Activated CD4-positive, alpha-beta T cell treated with anti-CD3 and anti-CD28 coated beads for 36 hours (primary cell): ENCODE measurements around the gene RPS21. TPM values are rescaled to one million over a fixed set of nuclear protein-coding genes. Genes with fewer than 3 reads are reported as not detected.

ENCODE experiments used
- ATAC-seq: fragments of 200-7000 bp; cut with Tn5 transposase; one replicate; pipeline ENCODE4 v1.10.0; 2021; ENCODE audit warnings: mild to moderate bottlenecking, moderate library complexity
- CTCF ChIA-PET: fragments of 350-600 bp; sonication (Branson Sonifier 250); formaldehyde crosslinking; loops from one replicate; lab custom pipeline; 2021; ENCODE audit warnings: antibody characterized with exemption; lab: Charles Lee
- POLR2A ChIA-PET: fragments of 350-600 bp; sonication (Branson Sonifier 250); formaldehyde crosslinking; loops from one replicate; lab custom pipeline; 2021; ENCODE audit warnings: antibody characterized with exemption, inconsistent platforms; lab: Charles Lee
- DNase-seq: peaks from one replicate; pipeline ENCODE4 v3.0.0-alpha.2; 2020
- H3K27ac Mint-ChIP-seq: one replicate; pipeline ENCODE4 v1.8.0; 2021; ENCODE audit warnings: mixed read lengths
- H3K27me3 Mint-ChIP-seq: one replicate; pipeline ENCODE4 v1.8.0; 2021; ENCODE audit warnings: mixed read lengths
- H3K36me3 Mint-ChIP-seq: one replicate; pipeline ENCODE4 v1.8.0; 2021; ENCODE audit warnings: low read depth, mixed read lengths
- H3K4me1 Mint-ChIP-seq: one replicate; pipeline ENCODE4 v1.8.0; 2021; ENCODE audit warnings: mixed read lengths
- H3K4me3 Mint-ChIP-seq: one replicate; pipeline ENCODE4 v1.8.0; 2021; ENCODE audit warnings: mild to moderate bottlenecking, moderate library complexity, mixed read lengths
- H3K9me3 Mint-ChIP-seq: one replicate; pipeline ENCODE4 v1.8.0; 2021; ENCODE audit warnings: low read depth, mixed read lengths
- intact Hi-C, 2 experiments: fragments of 100-400 bp; cut with DNase I in 1 of 2; cut with micrococcal nuclease in 1 of 2; formaldehyde crosslinking; loops; one replicate each; pipeline versions ENCODE4 v1.14.2 to v1.15.1; 2022 to 2024; cut with DNase I, micrococcal nuclease
- total RNA-seq, 2 experiments: library from RNA; stranded (reverse); gene quantifications; one replicate each; pipeline ENCODE4 v1.2.3, GENCODE V29; 2021

RPS21 gene
- total RNA-seq, 2 experiments from 2014 or later = 1,051 to 2,439 TPM

DNA sequence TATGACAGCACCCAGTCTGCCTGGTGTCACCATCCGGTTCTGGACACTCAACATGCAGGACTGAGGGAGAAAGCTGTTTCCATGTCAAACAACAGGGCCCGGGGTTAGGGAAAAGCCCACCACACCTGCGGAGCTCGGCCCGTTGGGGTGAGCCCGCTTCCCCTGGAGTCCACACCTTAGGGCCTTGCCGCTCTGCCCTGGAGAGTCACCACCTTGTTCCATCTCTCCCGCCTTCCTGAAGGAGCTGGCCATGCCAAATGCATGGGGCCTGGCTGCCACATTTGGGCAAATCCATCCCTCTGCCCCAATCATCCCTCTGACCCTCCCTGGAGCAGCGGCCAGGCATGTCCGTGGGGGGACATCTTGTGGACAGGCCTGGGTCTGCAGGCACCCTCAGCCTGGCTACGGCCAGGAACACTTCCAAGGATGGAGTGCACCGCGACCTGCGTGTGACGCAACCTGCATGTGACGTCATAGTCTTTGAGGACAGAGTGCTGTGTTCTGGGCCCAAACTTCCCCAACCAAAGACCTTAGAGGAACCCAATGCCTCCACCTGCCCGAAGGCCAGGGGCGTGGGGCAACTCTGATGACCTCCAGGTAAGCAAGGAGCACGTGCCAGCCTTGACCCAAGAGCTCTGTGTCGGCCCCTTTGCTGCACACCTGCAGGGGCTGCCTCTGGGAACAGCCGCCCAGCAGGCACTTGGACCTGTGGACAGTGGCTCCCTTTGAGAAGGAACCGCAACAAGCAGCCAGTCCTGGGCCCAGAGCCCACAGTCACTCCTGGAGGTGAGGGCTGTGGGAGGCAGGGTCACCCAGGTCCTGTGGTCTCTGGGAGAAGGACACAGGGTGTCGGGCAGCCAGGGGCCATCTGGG lies 18.4 kb downstream of the RPS21 start:
- no peaks in the 10 kb centered on the region for H3K9me3 Mint-ChIP-seq
- POLR2A ChIA-PET = no interaction called here
- peak overlapping the region; percentile 3 for H3K27ac Mint-ChIP-seq
- ATAC-seq = no peak
- H3K4me1 Mint-ChIP-seq = peaks cover 23% of the 10 kb centered on the region
- no peak for DNase-seq
- H3K4me3 Mint-ChIP-seq = peak overlapping the region; percentile 67
- peaks cover 2% of the 10 kb centered on the region for H3K27me3 Mint-ChIP-seq
- intact Hi-C loops = loop anchor here (5.0 kb wide), 2 partner anchors 212 to 338 kb away; partner anchors contain the start of gene TAF4 (in 1 of the 2)
- no peaks in the 10 kb centered on the region for H3K36me3 Mint-ChIP-seq
- CTCF ChIA-PET = interaction anchor here (0.6 to 0.7 kb wide), 2 partner anchors 103 to 109 kb away, joined by 3 read pairs; no protein-coding TSS in a partner anchor

DNA sequence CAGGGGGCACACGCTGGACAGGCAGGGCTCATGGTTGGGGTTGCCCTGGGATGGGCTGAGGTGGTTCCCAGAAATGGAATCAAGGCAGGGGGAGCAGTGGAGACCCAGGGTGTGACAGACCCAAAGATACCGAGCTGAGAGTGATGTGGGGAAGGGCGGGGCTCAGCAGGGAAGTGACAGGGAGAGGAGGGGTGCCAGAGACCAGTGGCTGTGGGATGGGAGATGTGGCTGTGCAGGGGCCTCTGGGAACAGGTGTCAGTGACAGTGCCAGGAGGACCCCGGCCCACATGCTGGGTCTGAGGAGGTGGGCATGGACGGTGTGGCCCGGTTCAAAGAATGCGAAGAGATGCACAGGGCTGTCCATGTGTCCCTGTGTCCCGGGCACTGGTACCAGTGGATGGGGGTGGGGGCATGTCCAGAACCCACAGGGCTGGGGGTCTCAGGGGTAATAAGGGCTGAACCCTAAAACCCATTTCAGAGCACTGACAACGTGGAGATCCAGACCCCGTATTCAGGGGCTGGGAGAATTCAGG lies 19.1 kb downstream of the RPS21 start:
- Mint-ChIP-seq H3K36me3 (no peaks in the 10 kb centered on the region), H3K9me3 (no peaks in the 10 kb centered on the region), H3K27ac (no peak overlapping the region), H3K27me3 (peaks cover 2% of the 10 kb centered on the region), H3K4me3 (peak overlapping the region; percentile 67), H3K4me1 (peaks cover 23% of the 10 kb centered on the region)
- ATAC-seq = no peak
- ChIA-PET POLR2A (no interaction called here), CTCF (interaction anchor here (0.7 kb wide), 1 partner anchor 104 kb away, joined by 3 read pairs; no protein-coding TSS in a partner anchor)
- DNase-seq = no peak
- intact Hi-C loops = loop anchor here (2.0 to 5.0 kb wide), 4 partner anchors 17 to 339 kb away; partner anchors contain the start of genes PSMA7 (in 1 of the 2), SS18L1 (in 1 of the 2) and TAF4 (in 1 of the 2)

GRCh38 chr20:62406635-62407176 lies 19.8 kb downstream of the RPS21 start:
- H3K27ac Mint-ChIP-seq = peak overlapping the region; percentile 13
- peak overlapping the region; percentile 67 for H3K4me3 Mint-ChIP-seq
- H3K27me3 Mint-ChIP-seq = peaks cover 2% of the 10 kb centered on the region
- no peak for ATAC-seq
- ChIA-PET POLR2A (no interaction called here), CTCF (no interaction called here)
- DNase-seq = no peak
- H3K9me3 Mint-ChIP-seq = no peaks in the 10 kb centered on the region
- intact Hi-C loops = loop anchor here (1.0 to 5.0 kb wide), 12 partner anchors 18 to 456 kb away; partner anchors contain the start of genes ADRM1 (in 1 of the 2), OSBPL2 (in 1 of the 2), PSMA7 (in 1 of the 2) and RPS21 (in 1 of the 2)
- H3K4me1 Mint-ChIP-seq = peaks cover 23% of the 10 kb centered on the region
- H3K36me3 Mint-ChIP-seq = no peaks in the 10 kb centered on the region

GRCh38 chr20:62407221-62407992 lies 20.5 kb downstream of the RPS21 start, which contains the start of gene CABLES2:
Gene CABLES2 (minus strand): TSS chr20:62407285. CDS start chr20:62407276, 9 bp downstream.
- Mint-ChIP-seq H3K4me1 (peaks cover 23% of the 10 kb centered on the region), H3K27ac (peak within 1 kb of the TSS; percentile 82), H3K27me3 (peaks cover 2% of the 10 kb centered on the region), H3K4me3 (peak within 1 kb of the TSS; percentile 72), H3K36me3 (no peaks in the 10 kb centered on the region), H3K9me3 (no peaks in the 10 kb centered on the region)
- ChIA-PET CTCF (no interaction called here), POLR2A (interaction anchor here (0.6 kb wide), 1 partner anchor 21 kb away, joined by 3 read pairs; the partner anchor contains the start of gene RPS21)
- ATAC-seq (peak; percentile 93), DNase-seq (peak; percentile 96)
- intact Hi-C loops = loop anchor here (1.0 to 5.0 kb wide), 12 partner anchors 19 to 455 kb away; partner anchors contain the start of genes ADRM1 (in 1 of the 2), OSBPL2 (in 1 of the 2), PSMA7 (in 1 of the 2) and RPS21 (in 1 of the 2)

GRCh38 chr20:62408055-62408454 lies 21.2 kb downstream of the RPS21 start:
- no peaks in the 10 kb centered on the region for H3K36me3 Mint-ChIP-seq
- DNase-seq = no peak
- peak overlapping the region; percentile 42 for H3K27ac Mint-ChIP-seq
- peaks cover 2% of the 10 kb centered on the region for H3K27me3 Mint-ChIP-seq
- H3K9me3 Mint-ChIP-seq = no peaks in the 10 kb centered on the region
- ChIA-PET POLR2A (no interaction called here), CTCF (no interaction called here)
- H3K4me1 Mint-ChIP-seq = peaks cover 23% of the 10 kb centered on the region
- intact Hi-C loops = loop anchor here (5.0 kb wide), 2 partner anchors 209 to 341 kb away; partner anchors contain the start of gene TAF4 (in 1 of the 2)
- H3K4me3 Mint-ChIP-seq = peak overlapping the region; percentile 72
- ATAC-seq = no peak

- ChIA-PET POLR2A (no interaction called here), CTCF (no interaction called here)
Observed at GRCh38 chr20:62408640-62409039, 21.7 kb downstream of the RPS21 start.

DNA sequence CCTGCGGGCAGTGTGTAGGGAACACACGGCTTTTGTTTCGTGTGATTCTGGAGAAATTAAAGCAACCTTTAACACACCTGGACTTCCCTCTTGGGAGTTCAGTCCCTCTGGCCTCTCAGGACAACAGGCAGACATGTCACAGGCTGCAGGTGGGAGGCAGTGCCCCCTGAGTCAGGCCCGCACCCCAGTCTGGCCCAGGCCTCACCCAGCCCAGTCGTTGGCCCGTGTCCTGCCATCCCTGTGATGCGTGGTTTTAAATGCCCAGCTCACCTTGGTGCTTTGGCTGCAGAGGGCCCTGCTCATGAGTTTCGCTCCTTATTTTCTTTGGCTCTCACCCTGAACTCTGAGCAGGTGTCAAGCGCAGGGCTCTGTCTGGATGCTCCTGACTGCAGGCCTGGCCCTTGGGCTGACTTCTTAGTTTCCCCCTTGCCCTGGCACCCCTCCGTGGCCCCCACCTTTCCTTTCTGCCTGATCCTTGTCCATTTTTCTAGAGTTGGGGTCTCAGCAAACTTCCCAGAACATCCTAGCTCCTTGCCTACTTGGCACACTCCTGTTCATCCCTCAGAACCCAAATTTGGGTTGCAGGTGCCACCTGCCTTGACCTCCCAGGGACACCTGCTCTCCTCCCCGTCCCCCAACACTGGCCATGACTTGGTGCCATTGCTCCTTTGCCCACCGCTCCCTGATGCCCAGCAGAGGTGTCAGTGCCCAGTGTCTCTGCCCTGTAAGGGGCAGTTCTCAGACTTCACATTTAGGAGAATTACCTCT lies 22.4 kb downstream of the RPS21 start:
- H3K9me3 Mint-ChIP-seq = no peaks in the 10 kb centered on the region
- H3K27ac Mint-ChIP-seq = no peak overlapping the region
- no peak for DNase-seq
- H3K4me3 Mint-ChIP-seq = no peak overlapping the region
- POLR2A ChIA-PET = no interaction called here
- no peak for ATAC-seq
- no peaks in the 10 kb centered on the region for H3K36me3 Mint-ChIP-seq
- intact Hi-C loops = loop anchor here (5.0 kb wide), 2 partner anchors 208 to 342 kb away; partner anchors contain the start of gene TAF4 (in 1 of the 2)
- CTCF ChIA-PET = interaction anchor here (0.7 to 1.4 kb wide), 6 partner anchors 9 to 194 kb away, joined by 3 to 6 read pairs (median 4); no protein-coding TSS in a partner anchor
- H3K4me1 Mint-ChIP-seq = peaks cover 23% of the 10 kb centered on the region
- H3K27me3 Mint-ChIP-seq = peaks cover 2% of the 10 kb centered on the region

More at GRCh38 chr20:62408640-62409039, 21.7 kb downstream of the RPS21 start:
- Mint-ChIP-seq H3K9me3 (no peaks in the 10 kb centered on the region), H3K27me3 (peaks cover 2% of the 10 kb centered on the region), H3K27ac (no peak overlapping the region), H3K4me3 (no peak overlapping the region), H3K4me1 (peaks cover 23% of the 10 kb centered on the region), H3K36me3 (no peaks in the 10 kb centered on the region)
- DNase-seq (no peak), ATAC-seq (no peak)
- intact Hi-C loops = loop anchor here (5.0 kb wide), 2 partner anchors 209 to 341 kb away; partner anchors contain the start of gene TAF4 (in 1 of the 2)

GRCh38 chr20:62409931-62410745 lies 23.2 kb downstream of the RPS21 start:
- no peak overlapping the region for H3K4me3 Mint-ChIP-seq
- CTCF ChIA-PET = interaction anchor here (0.7 to 1.4 kb wide), 10 partner anchors 8 to 207 kb away, joined by 3 to 8 read pairs (median 3); partner anchors contain the start of gene RPS21
- H3K9me3 Mint-ChIP-seq = no peaks in the 10 kb centered on the region
- no peak for ATAC-seq
- no peaks in the 10 kb centered on the region for H3K36me3 Mint-ChIP-seq
- H3K27ac Mint-ChIP-seq = no peak overlapping the region
- H3K27me3 Mint-ChIP-seq = peaks cover 2% of the 10 kb centered on the region
- POLR2A ChIA-PET = interaction anchor here (1.0 kb wide), 1 partner anchor 193 kb away, joined by 3 read pairs; no protein-coding TSS in a partner anchor
- intact Hi-C loops = loop anchor here (5.0 kb wide), 2 partner anchors 207 to 343 kb away; partner anchors contain the start of gene TAF4 (in 1 of the 2)
- peaks cover 21% of the 10 kb centered on the region for H3K4me1 Mint-ChIP-seq
- peak; percentile 67 for DNase-seq
